Common myeloid progenitor, CD34-positive (primary cell): Measurements from ENCODE around the gene HSCB.

ENCODE experiments used
- CTCF ChIA-PET: fragments of 350-600 bp; sonication (Branson Sonifier 250); formaldehyde crosslinking; loops from one replicate; lab custom pipeline; 2021; ENCODE audit warnings: antibody characterized with exemption; lab: Charles Lee
- POLR2A ChIA-PET: fragments of 350-600 bp; sonication (Branson Sonifier 250); formaldehyde crosslinking; loops from one replicate; lab custom pipeline; 2021; ENCODE audit warnings: antibody characterized with exemption; lab: Charles Lee
- DNase-seq, 3 donors: peaks; one replicate each; pipeline versions ENCODE4 v3.0.0 to v3.0.0-alpha.2; 2013
- H3K27ac ChIP-seq, 2 experiments: 1 replicate in 1 of 2; 2 replicates in 1 of 2; pipeline ENCODE4 v1.7.0; 2013; ENCODE audit warnings: inconsistent platforms in 2 of 2, low read length in 2 of 2, mild to moderate bottlenecking in 2 of 2, low read depth in 1 of 2, moderate library complexity in 1 of 2; ENCODE audit not compliant: severe bottlenecking in 2 of 2, insufficient read depth in 1 of 2, poor library complexity in 1 of 2
- H3K27me3 ChIP-seq, 5 experiments: replicated peaks in 2 of 5; 1 replicate in 3 of 5; 2 replicates in 2 of 5; pipeline versions ENCODE4 v1.6.1 to v1.7.0; 2013; ENCODE audit warnings: low read length in 4 of 5, mild to moderate bottlenecking in 2 of 5, moderate library complexity in 2 of 5, inconsistent platforms in 1 of 5; ENCODE audit not compliant: insufficient read depth in 5 of 5, control insufficient read depth in 4 of 5
- H3K36me3 ChIP-seq, 4 experiments: 1 replicate in 2 of 4; 2 replicates in 2 of 4; pipeline versions ENCODE4 v1.6.1 to v1.7.0; 2013; ENCODE audit warnings: low read length in 3 of 4, control low read depth in 1 of 4, mild to moderate bottlenecking in 1 of 4; ENCODE audit not compliant: control insufficient read depth in 4 of 4, insufficient read depth in 4 of 4
- H3K4me1 ChIP-seq, 4 experiments: 1 replicate in 3 of 4; 2 replicates in 1 of 4; pipeline versions ENCODE4 v1.6.1 to v1.7.1; 2013; ENCODE audit warnings: low read length in 3 of 4, mild to moderate bottlenecking in 3 of 4, control low read depth in 1 of 4, inconsistent platforms in 1 of 4, moderate library complexity in 1 of 4; ENCODE audit not compliant: control insufficient read depth in 4 of 4, insufficient read depth in 4 of 4; ENCODE audit errors: control extremely low read depth in 1 of 4
- H3K4me3 ChIP-seq, 7 experiments: 1 replicate in 4 of 7; 2 replicates in 3 of 7; pipeline versions ENCODE4 v1.5.1 to v1.7.0; 2013; ENCODE audit warnings: mild to moderate bottlenecking in 7 of 7, low read length in 6 of 7, moderate library complexity in 6 of 7, inconsistent platforms in 2 of 7, low read depth in 2 of 7, control low read depth in 1 of 7; ENCODE audit not compliant: insufficient read depth in 4 of 7, control insufficient read depth in 1 of 7; ENCODE audit errors: extremely low read depth in 1 of 7
- H3K9me3 ChIP-seq, 5 experiments: 1 replicate in 4 of 5; 2 replicates in 1 of 5; pipeline versions ENCODE4 v1.6.1 to v1.7.1; 2013; ENCODE audit warnings: low read length in 4 of 5, mild to moderate bottlenecking in 2 of 5, inconsistent platforms in 1 of 5, low read depth in 1 of 5, moderate library complexity in 1 of 5; ENCODE audit not compliant: control insufficient read depth in 4 of 5, insufficient read depth in 2 of 5; ENCODE audit errors: control extremely low read depth in 1 of 5
- WGBS: methylation state at CpG from one replicate; pipeline ENCODE4 v1.1.5; 2013; ENCODE audit not compliant: insufficient coverage; 5-methylcytosine and 5-hydroxymethylcytosine counted together

Gene HSCB

DNA sequence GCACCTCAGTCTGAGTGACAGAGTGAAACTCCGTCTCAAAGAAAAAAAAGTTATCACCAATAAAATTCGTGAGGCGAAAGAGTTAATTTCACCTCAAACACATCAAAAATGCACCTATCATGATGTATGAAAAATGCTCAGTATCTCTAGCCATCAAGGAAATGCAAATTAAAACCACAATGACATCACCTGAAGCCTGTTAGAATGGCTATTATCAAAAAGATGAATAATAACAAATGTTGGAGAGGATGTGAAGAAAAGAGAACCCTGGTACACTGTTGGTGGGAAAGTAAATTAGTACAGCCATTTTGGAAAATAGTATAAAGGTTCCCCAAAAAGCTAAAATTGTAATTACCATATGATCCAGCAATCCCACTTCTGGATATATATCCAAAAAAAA, 23.8 kb upstream of the HSCB start:
- Histone ChIP-seq H3K27ac (no peak overlapping the region), H3K36me3 (peaks cover 11 to 17% (median 13%) of the 10 kb centered on the region in 4 experiments), H3K4me3 (no peak overlapping the region), H3K4me1 (no peaks in the 10 kb centered on the region), H3K9me3 (no peaks in the 10 kb centered on the region), H3K27me3 (no peaks in the 10 kb centered on the region)
- WGBS: 100% methylated on average over 1 of the region's 3 CpGs
- DNase-seq: peak in 1 of 3 donors; percentile 7
- POLR2A ChIA-PET: interaction anchor here (0.7 kb wide), 1 partner anchor 43 kb away, joined by 4 read pairs; no protein-coding TSS in a partner anchor
- CTCF ChIA-PET: no interaction called here

DNA sequence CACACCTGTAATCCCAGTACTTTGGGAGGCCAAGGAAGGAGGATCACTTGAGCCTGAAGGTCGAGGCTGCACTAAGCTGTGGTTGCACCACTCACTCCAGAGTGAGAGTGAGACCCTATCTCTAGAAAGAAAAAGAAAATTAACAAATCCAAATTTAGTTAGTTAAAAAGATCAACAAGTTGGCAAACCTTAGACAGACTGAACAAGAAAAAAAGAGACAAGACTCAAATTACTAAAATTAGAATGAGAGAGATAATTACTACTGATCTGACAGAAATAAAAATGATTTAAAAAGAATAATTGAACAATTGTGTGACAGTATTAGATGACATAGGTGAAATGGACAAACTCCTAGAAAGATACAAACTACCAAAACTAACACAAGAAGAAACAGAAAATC, 13.8 kb upstream of the HSCB start:
- Histone ChIP-seq H3K36me3 (peaks cover 6 to 27% (median 18%) of the 10 kb centered on the region in 4 experiments), H3K4me3 (no peak overlapping the region), H3K9me3 (no peaks in the 10 kb centered on the region), H3K27ac (no peak overlapping the region), H3K4me1 (no peaks in the 10 kb centered on the region), H3K27me3 (no peaks in the 10 kb centered on the region)
- POLR2A ChIA-PET: no interaction called here
- WGBS: no CpG with 5 or more reads among the region's 1 CpG
- CTCF ChIA-PET: no interaction called here
- no peak for DNase-seq

DNA sequence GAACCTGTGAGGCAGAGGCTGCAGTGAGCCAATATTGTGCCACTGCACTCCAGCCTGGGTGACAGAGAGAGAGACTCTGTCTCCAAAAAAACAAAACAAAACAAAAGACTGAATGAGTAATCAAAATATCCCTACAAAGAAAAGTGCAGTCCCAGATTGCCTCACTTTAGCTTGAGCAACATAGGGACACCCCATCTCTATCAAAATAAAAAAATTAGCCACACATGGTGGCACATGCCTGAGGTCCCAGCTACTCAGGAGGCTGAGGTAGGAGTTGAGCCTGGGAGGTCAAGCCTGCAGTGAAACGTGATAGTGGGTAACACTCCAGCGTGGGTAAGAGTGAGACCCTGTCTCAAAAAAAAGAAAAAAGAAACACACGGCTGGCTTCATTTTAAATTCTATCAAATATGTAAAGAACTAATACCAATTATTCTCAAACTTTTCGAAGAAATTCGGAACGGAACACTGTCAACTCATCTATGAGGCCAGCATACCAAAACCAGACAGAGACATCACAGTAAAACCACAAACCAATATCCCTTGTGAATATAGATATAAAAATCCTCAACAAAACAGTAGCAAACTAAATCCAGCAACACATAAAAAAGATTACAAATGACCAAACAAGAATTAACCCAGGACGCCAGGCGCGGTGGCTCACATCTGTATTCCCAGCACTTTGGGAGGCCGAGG, 13.1 kb upstream of the HSCB start:
- H3K9me3 ChIP-seq: no peaks in the 10 kb centered on the region
- H3K4me1 ChIP-seq: no peaks in the 10 kb centered on the region
- ChIA-PET POLR2A (no interaction called here), CTCF (no interaction called here)
- 100% methylated on average over 3 of the region's 10 CpGs for WGBS
- H3K27ac ChIP-seq: no peak overlapping the region
- H3K36me3 ChIP-seq: peaks cover 12 to 31% (median 21%) of the 10 kb centered on the region in 4 experiments
- no peak for DNase-seq
- H3K27me3 ChIP-seq: no peaks in the 10 kb centered on the region
- H3K4me3 ChIP-seq: no peak overlapping the region

DNA sequence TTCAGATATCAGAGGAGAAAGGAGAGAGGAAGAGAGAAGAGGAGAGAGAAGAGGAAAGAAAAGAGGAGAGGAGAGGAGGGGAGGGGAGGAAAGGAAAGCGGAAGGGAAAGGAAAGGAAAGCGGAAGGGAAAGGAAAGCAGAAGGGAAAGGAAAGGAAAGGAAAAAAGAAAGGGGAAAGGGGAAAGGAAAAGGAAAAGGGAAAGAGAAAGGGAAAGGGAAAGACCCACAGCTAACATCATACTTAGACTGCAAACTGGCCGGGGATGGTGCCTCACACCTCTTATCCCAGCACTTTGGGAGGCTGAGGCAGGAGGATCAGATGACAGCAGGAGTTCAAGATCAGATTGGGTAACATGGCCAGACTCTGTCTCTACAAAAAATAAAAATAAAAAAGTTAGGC, 11.7 kb upstream of the HSCB start:
- no peak overlapping the region for H3K27ac ChIP-seq
- WGBS: 94% methylated on average over 3 of the region's 3 CpGs
- ChIA-PET CTCF (interaction anchor here (1.2 kb wide), 1 partner anchor 100 kb away, joined by 3 read pairs; no protein-coding TSS in a partner anchor), POLR2A (no interaction called here)
- H3K36me3 ChIP-seq: peaks cover 14 to 31% (median 21%) of the 10 kb centered on the region in 4 experiments
- no peaks in the 10 kb centered on the region for H3K9me3 ChIP-seq
- no peaks in the 10 kb centered on the region for H3K27me3 ChIP-seq
- DNase-seq: no peak
- H3K4me3 ChIP-seq: no peak overlapping the region
- no peaks in the 10 kb centered on the region for H3K4me1 ChIP-seq

DNA sequence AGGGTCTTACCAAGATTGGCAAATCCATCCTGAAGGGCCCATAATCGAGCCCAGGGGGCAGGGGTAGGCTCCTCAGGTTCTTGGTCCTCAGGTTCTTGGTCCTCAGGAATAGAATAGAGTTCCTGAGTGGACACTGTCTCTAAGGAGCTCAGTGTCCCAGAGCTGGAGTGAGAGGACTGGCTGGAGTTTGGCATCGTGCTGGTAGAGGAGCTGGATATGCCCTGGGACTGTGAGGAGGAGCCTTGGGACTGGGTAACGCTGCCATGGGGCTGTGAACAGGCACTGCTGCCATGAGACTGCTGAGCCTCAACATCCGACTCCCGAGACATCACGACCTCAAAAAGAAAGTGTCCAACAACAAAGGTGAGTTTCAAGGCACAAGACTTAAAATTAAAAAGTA, 7.4 kb upstream of the HSCB start:
- ChIA-PET POLR2A (interaction anchor here (0.6 kb wide), 1 partner anchor 469 kb away, joined by 7 read pairs; no protein-coding TSS in a partner anchor), CTCF (interaction anchor here (0.9 kb wide), 1 partner anchor 29 kb away, joined by 3 read pairs; no protein-coding TSS in a partner anchor)
- WGBS: 100% methylated on average over 4 of the region's 6 CpGs
- H3K4me1 ChIP-seq: no peaks in the 10 kb centered on the region
- H3K9me3 ChIP-seq: no peaks in the 10 kb centered on the region
- DNase-seq: no peak
- H3K36me3 ChIP-seq: peaks cover 11 to 25% (median 22%) of the 10 kb centered on the region in 4 experiments
- no peaks in the 10 kb centered on the region for H3K27me3 ChIP-seq
- no peak overlapping the region for H3K27ac ChIP-seq
- H3K4me3 ChIP-seq: no peak overlapping the region

DNA sequence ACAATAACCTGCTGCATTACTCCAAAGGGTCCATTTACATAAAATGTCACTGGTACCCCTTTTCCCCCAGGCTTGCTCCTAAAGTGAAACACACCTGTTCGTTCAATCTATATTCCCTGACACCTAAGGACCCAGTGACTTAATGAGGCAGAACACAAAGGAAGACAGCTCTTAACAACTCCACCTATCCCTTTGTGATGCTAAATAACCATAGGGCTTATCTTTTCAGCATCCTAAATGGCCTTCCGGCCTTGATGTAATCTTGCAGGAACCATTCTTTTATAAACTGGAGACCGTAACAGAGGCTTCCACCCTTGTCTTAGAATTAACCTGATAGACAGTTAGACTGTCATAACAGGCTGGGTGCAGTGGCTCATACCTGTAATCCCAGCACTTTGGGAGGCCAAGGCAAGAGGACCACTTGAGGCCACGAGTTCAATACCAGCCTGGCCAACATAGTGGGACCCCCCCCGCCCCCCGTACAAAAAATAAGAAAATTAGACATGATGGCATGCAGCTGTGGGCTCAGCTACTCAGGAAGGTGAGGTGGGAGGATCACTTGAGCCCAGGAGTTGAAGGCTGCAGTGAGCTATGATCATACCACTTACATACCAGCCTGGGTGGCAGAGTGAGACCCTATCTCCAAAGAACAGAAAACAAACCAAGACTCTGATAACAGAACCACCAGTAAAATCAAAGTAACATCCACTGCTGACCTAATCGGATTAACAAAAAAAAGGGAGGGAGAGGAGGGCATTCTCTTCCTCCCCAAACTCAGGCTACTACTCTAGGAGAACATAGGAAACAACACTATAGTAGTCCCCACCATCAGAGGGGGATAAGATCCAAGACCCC, 5.3 kb upstream of the HSCB start:
- CTCF ChIA-PET: no interaction called here

DNA sequence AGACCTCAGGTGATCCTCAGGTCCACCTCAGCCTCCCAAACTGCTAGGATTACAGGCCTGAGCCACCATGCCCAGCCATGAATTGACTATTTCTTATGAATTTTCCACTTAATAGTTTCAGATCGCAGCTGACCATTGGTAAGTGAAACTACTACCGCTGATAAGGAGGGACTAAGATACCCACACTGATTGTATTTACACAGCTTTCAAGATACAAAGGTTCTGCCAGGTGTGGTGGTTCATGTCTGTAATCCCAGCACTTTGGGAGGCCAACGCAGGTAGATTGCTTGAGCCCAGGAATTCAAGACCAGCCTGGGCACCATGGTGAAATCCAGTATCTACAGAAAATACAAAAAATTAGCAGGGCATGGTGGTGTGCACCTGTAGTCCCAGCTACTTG, 4.1 kb upstream of the HSCB start:
- POLR2A ChIA-PET: no interaction called here
- Histone ChIP-seq H3K36me3 (peaks cover 11 to 20% (median 17%) of the 10 kb centered on the region in 4 experiments), H3K4me3 (no peak overlapping the region), H3K4me1 (peaks cover under 1 to 19% (median 7%) of the 10 kb centered on the region in 4 experiments), H3K27ac (no peak overlapping the region), H3K9me3 (no peaks in the 10 kb centered on the region), H3K27me3 (no peaks in the 10 kb centered on the region)
- WGBS: 100% methylated on average over 2 of the region's 3 CpGs
- no peak for DNase-seq
- CTCF ChIA-PET: no interaction called here

More for the DNA sequence above, 5.3 kb upstream of the HSCB start:
- Histone ChIP-seq H3K27me3 (no peaks in the 10 kb centered on the region), H3K4me1 (peaks cover 0 to 13% (median 6%) of the 10 kb centered on the region in 4 experiments), H3K4me3 (no peak overlapping the region), H3K27ac (no peak overlapping the region), H3K36me3 (peaks cover 11 to 24% (median 20%) of the 10 kb centered on the region in 4 experiments), H3K9me3 (no peaks in the 10 kb centered on the region)
- peak in 1 of 3 donors; percentile 26 for DNase-seq
- WGBS: 100% methylated on average over 3 of the region's 7 CpGs
- POLR2A ChIA-PET: no interaction called here
